A549 (cell line): Measurements from ENCODE around the gene MYT1.

Experiments used
- BCL3 ChIP-seq: fragments of >200 bp; sonication (Bioruptor Twin); formaldehyde crosslinking; IDR thresholded peaks from 3 replicates; pipeline ENCODE4 v1.6.1; 2016
- CEBPB ChIP-seq, 2 experiments: fragments of >200 bp in 1 of 2; sonication (Bioruptor Twin) in 1 of 2; formaldehyde crosslinking in 1 of 2; IDR thresholded peaks; 2 replicates each; pipeline ENCODE4 v1.6.1; 2012 to 2016
- CTCF ChIP-seq: fragments of >200 bp; sonication (Bioruptor Twin); formaldehyde crosslinking; IDR thresholded peaks from 3 replicates; pipeline ENCODE4 v1.5.1; 2016
- HDAC2 ChIP-seq: fragments of 200-600 bp; sonication (generic); IDR thresholded peaks from 2 replicates; pipeline ENCODE4 v1.6.1; 2016
- JUN ChIP-seq, 2 experiments: fragments of >200 bp; sonication (Bioruptor Twin); formaldehyde crosslinking; IDR thresholded peaks; 2 replicates in 1 of 2; 3 replicates in 1 of 2; pipeline ENCODE4 v1.6.1; 2016 to 2017
- MAFK ChIP-seq: fragments of 450-650 bp; IDR thresholded peaks from 2 replicates; pipeline ENCODE4 v1.6.1; 2014; ENCODE audit not compliant: partially characterized antibody
- MYC ChIP-seq: IDR thresholded peaks from 2 replicates; pipeline ENCODE4 v1.6.1; 2012; ENCODE audit warnings: mild to moderate bottlenecking, inconsistent platforms, low read length, improper control_type of control experiment, borderline replicate concordance
- RCOR1 ChIP-seq: fragments of 150-350 bp; IDR thresholded peaks from 2 replicates; pipeline ENCODE4 v1.6.1; 2014; ENCODE audit warnings: antibody characterized with exemption, low read length, low read depth
- USF2 ChIP-seq: fragments of 450-650 bp; IDR thresholded peaks from 2 replicates; pipeline ENCODE4 v1.6.1; 2014; ENCODE audit warnings: antibody characterized with exemption

GRCh38 chr20:64157878-64158277 is 6.4 kb upstream of the MYT1 start:
- TF ChIP-seq CTCF = no peak
- no peak for TF ChIP-seq CEBPB (IDR thresholded peaks at IDR 0.05)
- TF ChIP-seq BCL3 = no peak
- no peak for TF ChIP-seq USF2
- TF ChIP-seq MAFK = no peak
- TF ChIP-seq RCOR1 = no peak
- TF ChIP-seq HDAC2 = no peak
- no peak for TF ChIP-seq MYC
- TF ChIP-seq JUN (IDR thresholded peaks at IDR 0.05) = no peak
